Lower leg skin (tissue), 3 donors: ENCODE measurements around the gene RGS13.

Experiments used
- CTCF ChIP-seq, 3 donors: fragments of 450-650 bp; IDR thresholded peaks; one replicate each; pipeline ENCODE4 v1.5.1; 2016; ENCODE audit warnings: antibody characterized with exemption in 3 of 3, mild to moderate bottlenecking in 3 of 3, moderate library complexity in 2 of 3
- POLR2A ChIP-seq, 2 donors: fragments of 450-650 bp; IDR thresholded peaks; one replicate each; pipeline ENCODE4 v1.6.1; 2016 to 2017; ENCODE audit warnings: antibody characterized with exemption in 2 of 2, mild to moderate bottlenecking in 1 of 2, moderate library complexity in 1 of 2

GRCh38 chr1:192592981-192593708 is 42.8 kb upstream of the RGS13 start:
- TF ChIP-seq CTCF (IDR thresholded peaks at IDR 0.05) = no peak
- no peak for TF ChIP-seq POLR2A (IDR thresholded peaks at IDR 0.05)
